DMS114 treated with DMSO at 0.1 percent for 48 hours (cell line): ENCODE data around the gene KDM8.

ENCODE experiments used
- DNase-seq: peaks from one replicate; lab custom pipeline; 2025; ENCODE audit not compliant: unreplicated experiment; lab: John Stamatoyannopoulos, UW

The KDM8 gene

GRCh38 chr16:27203507-27204311 is at the start of gene KDM8:
TSS of gene KDM8 (plus strand) at chr16:27203526. CDS start at chr16:27210124, 6,598 bp downstream.
- DNase-seq: peak; percentile 95

GRCh38 chr16:27154705-27155521 is 48.4 kb upstream of the KDM8 start:
- peak; percentile 8 for DNase-seq

- no peak for DNase-seq
Measured at GRCh38 chr16:27156579-27156978, 46.7 kb upstream of the KDM8 start.

GRCh38 chr16:27161398-27161797 is 41.9 kb upstream of the KDM8 start:
- DNase-seq: no peak

GRCh38 chr16:27164352-27164751 is 39.0 kb upstream of the KDM8 start:
- no peak for DNase-seq

- no peak for DNase-seq
Measured at GRCh38 chr16:27165576-27165975, 37.8 kb upstream of the KDM8 start.

GRCh38 chr16:27168790-27169189 is 34.5 kb upstream of the KDM8 start:
- no peak for DNase-seq

- peak; percentile 5 for DNase-seq
Measured at GRCh38 chr16:27169511-27170071, 33.7 kb upstream of the KDM8 start.

- no peak for DNase-seq
Measured at GRCh38 chr16:27171584-27171983, 31.7 kb upstream of the KDM8 start.

- DNase-seq: no peak
Measured at GRCh38 chr16:27174007-27174406, 29.3 kb upstream of the KDM8 start.

GRCh38 chr16:27174798-27175197 is 28.5 kb upstream of the KDM8 start:
- DNase-seq: no peak

GRCh38 chr16:27175888-27176287 is 27.4 kb upstream of the KDM8 start:
- no peak for DNase-seq

GRCh38 chr16:27177031-27177774 is 26.1 kb upstream of the KDM8 start:
- DNase-seq: no peak

GRCh38 chr16:27179500-27180072 is 23.7 kb upstream of the KDM8 start:
- DNase-seq: no peak

GRCh38 chr16:27181019-27181790 is 22.1 kb upstream of the KDM8 start:
- no peak for DNase-seq

GRCh38 chr16:27182906-27183405 is 20.4 kb upstream of the KDM8 start:
- DNase-seq: no peak

- no peak for DNase-seq
Measured at GRCh38 chr16:27185776-27186130, 17.6 kb upstream of the KDM8 start.

GRCh38 chr16:27188633-27189032 is 14.7 kb upstream of the KDM8 start:
- no peak for DNase-seq

- no peak for DNase-seq
Measured at GRCh38 chr16:27189335-27189972, 13.9 kb upstream of the KDM8 start.
